ENCODE results near the gene FAM217A.
"Not testable (repeated sequence)": the region's sequence is repeated elsewhere in the genome, so short reads cannot be mapped to it uniquely, and the experiment has no call there.

FAM217A gene

GRCh38 chr6:4093288-4093687, 14.4 kb upstream of the FAM217A start:
- peaks cover 5% of the 10 kb centered on the region for H3K27me3 Mint-ChIP-seq (ENCODE audit: low read depth, poor library complexity)
- no peaks in the 10 kb centered on the region for H3K9me3 Mint-ChIP-seq
- no peak for DNase-seq
- no peak overlapping the region for H3K4me3 Mint-ChIP-seq
- H3K36me3 Mint-ChIP-seq (ENCODE audit: low read depth): no peaks in the 10 kb centered on the region
- no peak for TF ChIP-seq CTCF (IDR thresholded peaks at IDR 0.05)
- H3K4me1 Mint-ChIP-seq: no peaks in the 10 kb centered on the region
- no peak overlapping the region for H3K27ac Mint-ChIP-seq

GRCh38 chr6:4091941-4092340, 13.0 kb upstream of the FAM217A start:
- H3K36me3 Mint-ChIP-seq (ENCODE audit: low read depth): no peaks in the 10 kb centered on the region
- no peak for TF ChIP-seq CTCF (IDR thresholded peaks at IDR 0.05)
- H3K27me3 Mint-ChIP-seq (ENCODE audit: low read depth, poor library complexity): peaks cover 5% of the 10 kb centered on the region
- H3K4me3 Mint-ChIP-seq: no peak overlapping the region
- H3K4me1 Mint-ChIP-seq: no peaks in the 10 kb centered on the region
- no peak overlapping the region for H3K27ac Mint-ChIP-seq
- no peak for DNase-seq
- H3K9me3 Mint-ChIP-seq: no peaks in the 10 kb centered on the region

DNA sequence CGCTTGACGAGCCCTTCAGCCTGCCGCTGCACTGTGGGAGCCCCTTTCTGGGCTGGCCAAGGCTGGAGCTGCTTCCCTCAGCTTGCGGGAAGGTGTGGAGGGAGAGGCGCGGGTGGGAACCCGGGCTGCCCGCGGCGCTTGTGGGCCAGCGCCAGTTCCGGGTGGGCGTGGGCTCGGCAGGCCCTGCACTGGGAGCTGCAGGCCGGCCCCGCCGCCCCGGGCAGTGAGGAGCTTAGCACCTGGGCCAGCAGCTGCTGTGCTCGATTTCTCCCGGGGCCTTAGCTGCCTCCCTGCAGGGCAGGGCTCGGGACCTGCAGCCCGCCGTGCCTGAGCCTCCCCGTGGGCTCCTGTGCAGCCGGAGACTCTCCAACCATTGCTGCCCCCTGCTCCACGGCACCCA, 11.1 kb upstream of the FAM217A start:
- H3K4me1 Mint-ChIP-seq; H3K27me3 Mint-ChIP-seq (ENCODE audit: low read depth, poor library complexity); H3K36me3 Mint-ChIP-seq (ENCODE audit: low read depth); H3K4me3 Mint-ChIP-seq; DNase-seq; H3K27ac Mint-ChIP-seq; H3K9me3 Mint-ChIP-seq: not testable (repeated sequence)

- no peak for DNase-seq
- H3K27ac Mint-ChIP-seq: no peak overlapping the region
- no peak overlapping the region for H3K4me3 Mint-ChIP-seq
- peaks cover 5% of the 10 kb centered on the region for H3K27me3 Mint-ChIP-seq (ENCODE audit: low read depth, poor library complexity)
- H3K36me3 Mint-ChIP-seq (ENCODE audit: low read depth): no peaks in the 10 kb centered on the region
- no peak for TF ChIP-seq CTCF (IDR thresholded peaks at IDR 0.05)
- no peaks in the 10 kb centered on the region for H3K4me1 Mint-ChIP-seq
- no peaks in the 10 kb centered on the region for H3K9me3 Mint-ChIP-seq
Observed at GRCh38 chr6:4088704-4089103, 9.8 kb upstream of the FAM217A start.

GRCh38 chr6:4085332-4085700, 6.4 kb upstream of the FAM217A start:
- DNase-seq: no peak
- Mint-ChIP-seq H3K4me1 (no peaks in the 10 kb centered on the region), H3K9me3 (no peaks in the 10 kb centered on the region), H3K4me3 (no peak overlapping the region), H3K36me3 (ENCODE audit: low read depth) (no peaks in the 10 kb centered on the region), H3K27me3 (ENCODE audit: low read depth, poor library complexity) (no peaks in the 10 kb centered on the region), H3K27ac (no peak overlapping the region)
- no peak for TF ChIP-seq CTCF (IDR thresholded peaks at IDR 0.05)

- no peak for TF ChIP-seq CTCF (IDR thresholded peaks at IDR 0.05)
- Mint-ChIP-seq H3K4me3 (no peak overlapping the region), H3K27me3 (ENCODE audit: low read depth, poor library complexity) (no peaks in the 10 kb centered on the region), H3K36me3 (ENCODE audit: low read depth) (no peaks in the 10 kb centered on the region), H3K4me1 (no peaks in the 10 kb centered on the region), H3K27ac (no peak overlapping the region), H3K9me3 (no peaks in the 10 kb centered on the region)
- no peak for DNase-seq
Observed at GRCh38 chr6:4084444-4085331, 5.8 kb upstream of the FAM217A start.
